T-cell (primary cell): ENCODE data around the gene AGBL5. TPM values are rescaled to one million over a fixed set of nuclear protein-coding genes. Genes with fewer than 3 reads are reported as not detected.

Experiments
- ATAC-seq, 4 experiments: fragments of 200-7000 bp in 3 of 4; fragments of 150-1000 bp in 1 of 4; cut with Tn5 transposase; replicated peaks in 1 of 4; 1 replicate in 3 of 4; 2 replicates in 1 of 4; pipeline ENCODE4 v1.10.0; 2021; ENCODE audit warnings: moderate library complexity in 3 of 4, mild to moderate bottlenecking in 2 of 4, moderate number of reproducible peaks in 1 of 4
- CTCF ChIA-PET, 2 donors: fragments of 300-600 bp; sonication (Branson Sonifier 250); formaldehyde crosslinking; loops; one replicate each; lab custom pipeline; 2022; ENCODE audit warnings: antibody characterized with exemption in 2 of 2; lab: Charles Lee
- POLR2A ChIA-PET, 2 donors: fragments of 300-600 bp; sonication (Branson Sonifier 250); formaldehyde crosslinking; loops; one replicate each; lab custom pipeline; 2022; ENCODE audit warnings: antibody characterized with exemption in 2 of 2; lab: Charles Lee
- DNase-seq, 35 experiments: peaks; one replicate each; pipeline versions ENCODE4 v3.0.0 to v3.0.0-alpha.2; 2013 to 2023
- H3K27ac ChIP-seq: one replicate; pipeline ENCODE4 v1.5.1; 2013; ENCODE audit warnings: low read length
- H3K27me3 ChIP-seq, 2 experiments: replicated peaks in 1 of 2; 1 replicate in 1 of 2; 2 replicates in 1 of 2; pipeline versions ENCODE4 v1.6.1 to v1.7.0; 2013; ENCODE audit warnings: low read length in 1 of 2, mixed read lengths in 1 of 2; ENCODE audit not compliant: control insufficient read depth in 2 of 2, insufficient read depth in 2 of 2; ENCODE audit errors: extremely low read depth in 1 of 2
- H3K36me3 ChIP-seq, 2 donors: 1 replicate in 1 of 2; 2 replicates in 1 of 2; pipeline versions ENCODE4 v1.6.1 to v1.7.0; 2013; ENCODE audit warnings: low read length in 1 of 2; ENCODE audit not compliant: control insufficient read depth in 2 of 2, insufficient read depth in 1 of 2; ENCODE audit errors: extremely low read depth in 1 of 2
- H3K4me1 ChIP-seq, 2 experiments: 1 replicate in 1 of 2; 2 replicates in 1 of 2; pipeline versions ENCODE4 v1.6.1 to v1.7.0; 2013; ENCODE audit warnings: low read length in 2 of 2, mixed read lengths in 1 of 2; ENCODE audit not compliant: insufficient read depth in 2 of 2, control insufficient read depth in 1 of 2; ENCODE audit errors: extremely low read depth in 1 of 2
- H3K4me3 ChIP-seq, 2 donors: 1 replicate in 1 of 2; 2 replicates in 1 of 2; pipeline versions ENCODE4 v1.5.1 to v1.7.0; 2013; ENCODE audit warnings: mild to moderate bottlenecking in 2 of 2, low read length in 1 of 2, moderate library complexity in 1 of 2; ENCODE audit not compliant: control insufficient read depth in 1 of 2; ENCODE audit errors: extremely low read depth in 1 of 2
- H3K9me3 ChIP-seq: 2 replicates; pipeline ENCODE4 v1.7.0; 2013
- H3K27ac Mint-ChIP-seq, 2 donors: one replicate each; pipeline ENCODE4 v1.8.0; 2020 to 2021; ENCODE audit warnings: mild to moderate bottlenecking in 2 of 2, mixed read lengths in 2 of 2
- H3K27me3 Mint-ChIP-seq, 2 donors: one replicate each; pipeline ENCODE4 v1.8.0; 2021 to 2022; ENCODE audit warnings: mixed read lengths in 2 of 2
- H3K36me3 Mint-ChIP-seq: one replicate; pipeline ENCODE4 v1.8.0; 2021; ENCODE audit warnings: mixed read lengths
- H3K4me1 Mint-ChIP-seq, 3 donors: one replicate each; pipeline ENCODE4 v1.8.0; 2020 to 2022; ENCODE audit warnings: mixed read lengths in 3 of 3, mild to moderate bottlenecking in 1 of 3
- H3K4me3 Mint-ChIP-seq, 3 donors: one replicate each; pipeline ENCODE4 v1.8.0; 2020 to 2022; ENCODE audit warnings: mild to moderate bottlenecking in 3 of 3, mixed read lengths in 3 of 3, moderate library complexity in 3 of 3
- H3K9me3 Mint-ChIP-seq, 3 donors: one replicate each; pipeline ENCODE4 v1.8.0; 2020 to 2022; ENCODE audit warnings: mixed read lengths in 3 of 3
- WGBS: methylation state at CpG from one replicate; pipeline ENCODE4 v1.1.5; 2013; ENCODE audit warnings: missing lambda C conversion rate; ENCODE audit not compliant: insufficient coverage; 5-methylcytosine and 5-hydroxymethylcytosine counted together
- total RNA-seq, 35 experiments: library from RNA in 6 of 35; stranded (reverse) in 6 of 35; fragments of 120-200 nt in 1 of 35; gene quantifications; one replicate each; pipeline versions ENCODE4 v1.2.1 to v1.2.4 and lab custom pipeline; 2013 to 2026

The AGBL5 gene
- total RNA-seq, 5 donors from 2014 or later (not counting 1 experiment from before 2014, with no cell fraction given) = 9.5 to 13.3 (median 11.2) TPM

DNA sequence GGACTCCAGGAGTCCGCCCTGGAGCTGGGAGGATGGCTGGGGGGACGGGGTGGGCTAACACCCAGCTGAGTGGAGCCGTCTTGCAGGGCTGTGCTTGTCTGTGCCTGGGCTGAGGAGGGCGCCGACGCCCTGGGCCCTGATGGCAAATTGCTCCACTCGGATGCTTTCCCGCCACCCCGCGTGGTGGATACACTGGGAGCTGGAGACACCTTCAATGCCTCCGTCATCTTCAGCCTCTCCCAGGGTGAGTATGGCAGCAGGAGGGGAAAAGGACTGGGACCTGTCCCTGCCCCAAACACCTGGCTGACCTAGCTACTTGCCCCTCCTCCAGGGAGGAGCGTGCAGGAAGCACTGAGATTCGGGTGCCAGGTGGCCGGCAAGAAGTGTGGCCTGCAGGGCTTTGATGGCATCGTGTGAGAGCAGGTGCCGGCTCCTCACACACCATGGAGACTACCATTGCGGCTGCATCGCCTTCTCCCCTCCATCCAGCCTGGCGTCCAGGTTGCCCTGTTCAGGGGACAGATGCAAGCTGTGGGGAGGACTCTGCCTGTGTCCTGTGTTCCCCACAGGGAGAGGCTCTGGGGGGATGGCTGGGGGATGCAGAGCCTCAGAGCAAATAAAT, 48.0 kb downstream of the AGBL5 start:
- no peak for ATAC-seq
- ChIA-PET CTCF (interaction anchor here (0.9 to 1.9 kb wide), 5 partner anchors 70 to 204 kb away, joined by 3 to 7 read pairs (median 3); no protein-coding TSS in a partner anchor), POLR2A (no interaction called here)
- H3K4me1 Mint-ChIP-seq = peaks cover 12 to 22% (median 15%) of the 10 kb centered on the region in 3 donors
- Histone ChIP-seq H3K4me3 (no peak overlapping the region), H3K27ac (no peak overlapping the region), H3K4me1 (peaks cover 2 to 9% of the 10 kb centered on the region in 2 experiments), H3K36me3 (peaks cover 0 to 3% of the 10 kb centered on the region in 2 donors), H3K9me3 (no peaks in the 10 kb centered on the region), H3K27me3 (peaks cover 0 to 16% of the 10 kb centered on the region in 2 experiments)
- H3K9me3 Mint-ChIP-seq = no peaks in the 10 kb centered on the region
- no peak overlapping the region for H3K4me3 Mint-ChIP-seq
- DNase-seq = no peak
- WGBS = 89% methylated on average over 14 of the region's 19 CpGs
- H3K27me3 Mint-ChIP-seq = peaks cover 0 to 3% of the 10 kb centered on the region in 2 donors
- no peaks in the 10 kb centered on the region for H3K36me3 Mint-ChIP-seq
- H3K27ac Mint-ChIP-seq = no peak overlapping the region

- CTCF ChIA-PET = interaction anchor here (0.5 to 1.2 kb wide), 5 partner anchors 70 to 204 kb away, joined by 3 to 4 read pairs (median 3); no protein-coding TSS in a partner anchor
- DNase-seq (no peak), ATAC-seq (no peak)
- Histone ChIP-seq H3K36me3 (peaks cover 0 to 3% of the 10 kb centered on the region in 2 donors), H3K27ac (no peak overlapping the region), H3K27me3 (peaks cover 0 to 14% of the 10 kb centered on the region in 2 experiments), H3K4me1 (peaks cover 2 to 9% of the 10 kb centered on the region in 2 experiments), H3K9me3 (no peaks in the 10 kb centered on the region), H3K4me3 (no peak overlapping the region)
- peaks cover 1 to 6% of the 10 kb centered on the region in 2 donors for H3K27me3 Mint-ChIP-seq
- no peak overlapping the region for H3K4me3 Mint-ChIP-seq
- no peaks in the 10 kb centered on the region for H3K9me3 Mint-ChIP-seq
- POLR2A ChIA-PET = no interaction called here
- 93% methylated on average over 7 of the region's 10 CpGs for WGBS
- H3K36me3 Mint-ChIP-seq = no peaks in the 10 kb centered on the region
- no peak overlapping the region for H3K27ac Mint-ChIP-seq
- peaks cover 12 to 17% (median 15%) of the 10 kb centered on the region in 3 donors for H3K4me1 Mint-ChIP-seq
These were observed 48.6 kb downstream of the AGBL5 start for GRCh38 chr2:27100036-27100435.

- Histone ChIP-seq H3K9me3 (no peaks in the 10 kb centered on the region), H3K27ac (no peak overlapping the region), H3K4me1 (no peaks in the 10 kb centered on the region), H3K27me3 (peaks cover 0 to 17% of the 10 kb centered on the region in 2 experiments), H3K36me3 (peaks cover 0 to 3% of the 10 kb centered on the region in 2 donors), H3K4me3 (no peak overlapping the region)
- peaks cover 4 to 9% of the 10 kb centered on the region in 2 donors for H3K27me3 Mint-ChIP-seq
- 95% methylated on average over 3 of the region's 5 CpGs for WGBS
- POLR2A ChIA-PET = no interaction called here
- no peak overlapping the region for H3K4me3 Mint-ChIP-seq
- H3K27ac Mint-ChIP-seq = no peak overlapping the region
- ATAC-seq (no peak), DNase-seq (no peak)
- CTCF ChIA-PET = interaction anchor here in 1 of 2 donors (0.5 to 1.0 kb wide), 2 partner anchors 177 to 199 kb away, joined by 3 to 4 read pairs; no protein-coding TSS in a partner anchor
- H3K36me3 Mint-ChIP-seq = no peaks in the 10 kb centered on the region
- no peaks in the 10 kb centered on the region for H3K9me3 Mint-ChIP-seq
- H3K4me1 Mint-ChIP-seq = no peaks in the 10 kb centered on the region
These were observed 50.9 kb downstream of the AGBL5 start for GRCh38 chr2:27102329-27102728.

DNA sequence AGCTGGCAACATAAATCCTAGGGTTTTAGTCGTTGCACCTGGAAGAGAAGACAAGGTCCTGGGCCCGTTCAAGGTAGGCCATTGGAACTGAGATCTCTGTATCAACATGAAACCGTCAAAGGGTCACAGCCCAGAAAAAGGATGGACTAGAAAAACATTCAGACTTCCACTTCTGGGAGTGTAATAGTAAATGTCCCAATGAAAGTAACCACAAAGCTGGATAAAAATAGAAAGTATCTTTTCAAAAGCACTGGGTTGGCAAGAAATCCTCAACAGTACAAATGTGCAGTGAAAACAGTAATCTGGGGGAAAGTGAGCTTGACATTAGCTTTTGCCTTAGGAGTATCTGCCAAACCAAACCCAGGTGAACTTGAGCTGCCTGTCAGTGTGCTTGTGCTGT, 54.5 kb downstream of the AGBL5 start:
- no peaks in the 10 kb centered on the region for H3K9me3 Mint-ChIP-seq
- Histone ChIP-seq H3K4me3 (no peak overlapping the region), H3K4me1 (no peaks in the 10 kb centered on the region), H3K36me3 (no peaks in the 10 kb centered on the region), H3K9me3 (no peaks in the 10 kb centered on the region), H3K27ac (no peak overlapping the region), H3K27me3 (peaks cover 0 to 20% of the 10 kb centered on the region in 2 experiments)
- ChIA-PET POLR2A (no interaction called here), CTCF (interaction anchor here (0.6 to 1.3 kb wide), 3 partner anchors 9 to 195 kb away, joined by 3 to 14 read pairs (median 4); no protein-coding TSS in a partner anchor)
- WGBS = 40% methylated on average over 1 of the region's 3 CpGs
- ATAC-seq (no peak), DNase-seq (no peak)
- H3K36me3 Mint-ChIP-seq = no peaks in the 10 kb centered on the region
- no peak overlapping the region for H3K4me3 Mint-ChIP-seq
- H3K27ac Mint-ChIP-seq = no peak overlapping the region
- peaks cover 4 to 9% of the 10 kb centered on the region in 2 donors for H3K27me3 Mint-ChIP-seq
- no peaks in the 10 kb centered on the region for H3K4me1 Mint-ChIP-seq

DNA sequence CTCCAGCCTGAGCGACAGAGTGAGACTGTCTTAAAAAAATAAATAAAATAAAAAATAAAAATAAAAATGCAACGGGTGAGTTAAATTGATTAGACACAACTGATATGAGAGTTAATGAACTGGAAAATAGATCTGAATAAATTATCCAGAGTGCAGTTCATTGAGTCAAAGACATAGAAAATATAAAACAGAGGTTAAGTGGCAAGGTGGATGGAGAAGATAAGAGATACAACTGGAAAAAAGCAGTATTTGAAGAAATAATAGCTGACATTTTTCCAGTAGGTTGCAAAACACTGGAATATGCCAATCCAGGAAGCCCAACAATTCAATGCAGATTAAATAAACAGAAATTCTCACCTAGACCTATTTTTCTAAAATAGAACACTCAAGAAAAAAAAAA, 56.8 kb downstream of the AGBL5 start:
- H3K27ac Mint-ChIP-seq = no peak overlapping the region
- H3K9me3 Mint-ChIP-seq = no peaks in the 10 kb centered on the region
- Histone ChIP-seq H3K27me3 (peaks cover 0 to 17% of the 10 kb centered on the region in 2 experiments), H3K36me3 (no peaks in the 10 kb centered on the region), H3K4me3 (no peak overlapping the region), H3K27ac (no peak overlapping the region), H3K4me1 (no peaks in the 10 kb centered on the region), H3K9me3 (no peaks in the 10 kb centered on the region)
- no peaks in the 10 kb centered on the region for H3K36me3 Mint-ChIP-seq
- ChIA-PET CTCF (no interaction called here), POLR2A (no interaction called here)
- no peak for DNase-seq
- peaks cover 4 to 9% of the 10 kb centered on the region in 2 donors for H3K27me3 Mint-ChIP-seq
- no peaks in the 10 kb centered on the region for H3K4me1 Mint-ChIP-seq
- WGBS = no CpG with 5 or more reads among the region's 2 CpGs
- no peak overlapping the region for H3K4me3 Mint-ChIP-seq
- no peak for ATAC-seq

DNA sequence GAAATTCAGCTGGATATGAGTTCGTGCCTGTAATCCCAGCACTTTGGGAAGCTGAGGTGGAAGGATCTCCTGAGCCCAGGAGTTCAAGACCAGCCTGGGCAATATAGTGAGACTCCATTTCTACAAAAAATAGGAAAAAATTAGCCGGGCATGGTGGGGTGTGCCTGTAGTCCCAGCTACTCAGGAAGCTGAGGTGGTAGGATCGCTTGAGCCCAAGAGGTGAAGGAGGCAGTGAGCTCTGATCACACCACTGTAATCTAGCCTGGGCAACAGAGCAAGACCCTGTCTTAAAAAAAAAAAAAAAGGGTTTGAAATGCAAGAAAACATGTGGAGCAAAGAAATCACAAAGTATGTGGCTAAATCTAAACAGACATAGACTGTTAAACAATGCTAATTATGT, 57.6 kb downstream of the AGBL5 start:
- Mint-ChIP-seq H3K4me3 (no peak overlapping the region), H3K27me3 (peaks cover 4 to 9% of the 10 kb centered on the region in 2 donors), H3K27ac (no peak overlapping the region), H3K9me3 (no peaks in the 10 kb centered on the region), H3K4me1 (no peaks in the 10 kb centered on the region), H3K36me3 (no peaks in the 10 kb centered on the region)
- Histone ChIP-seq H3K9me3 (no peaks in the 10 kb centered on the region), H3K4me1 (no peaks in the 10 kb centered on the region), H3K4me3 (no peak overlapping the region), H3K27me3 (peaks cover 0 to 13% of the 10 kb centered on the region in 2 experiments), H3K36me3 (no peaks in the 10 kb centered on the region), H3K27ac (no peak overlapping the region)
- no CpG with 5 or more reads among the region's 3 CpGs for WGBS
- POLR2A ChIA-PET = no interaction called here
- no peak for ATAC-seq
- CTCF ChIA-PET = interaction anchor here in 1 of 2 donors (0.7 kb wide), 1 partner anchor 169 kb away, joined by 4 read pairs; no protein-coding TSS in a partner anchor
- no peak for DNase-seq
